ENCODE data around the gene ENTPD8.

DNA sequence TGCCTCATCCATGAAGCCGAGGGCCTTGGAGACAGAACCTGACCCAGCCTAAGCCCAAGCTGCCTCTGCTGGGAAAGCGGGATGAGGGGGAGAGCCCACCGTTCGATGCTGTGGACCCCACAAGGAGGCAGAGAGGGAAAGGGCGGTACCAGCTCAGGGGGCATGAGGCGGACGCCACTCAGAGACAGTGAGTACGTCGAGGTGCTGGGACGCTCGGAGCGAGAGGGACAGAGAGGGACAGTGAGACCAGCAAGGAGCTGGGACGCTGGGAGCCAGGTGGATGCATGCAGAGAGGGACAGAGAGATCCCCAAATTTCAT lies 51.8 kb downstream of the ENTPD8 start:
- TF ChIP-seq, protein P1, sequence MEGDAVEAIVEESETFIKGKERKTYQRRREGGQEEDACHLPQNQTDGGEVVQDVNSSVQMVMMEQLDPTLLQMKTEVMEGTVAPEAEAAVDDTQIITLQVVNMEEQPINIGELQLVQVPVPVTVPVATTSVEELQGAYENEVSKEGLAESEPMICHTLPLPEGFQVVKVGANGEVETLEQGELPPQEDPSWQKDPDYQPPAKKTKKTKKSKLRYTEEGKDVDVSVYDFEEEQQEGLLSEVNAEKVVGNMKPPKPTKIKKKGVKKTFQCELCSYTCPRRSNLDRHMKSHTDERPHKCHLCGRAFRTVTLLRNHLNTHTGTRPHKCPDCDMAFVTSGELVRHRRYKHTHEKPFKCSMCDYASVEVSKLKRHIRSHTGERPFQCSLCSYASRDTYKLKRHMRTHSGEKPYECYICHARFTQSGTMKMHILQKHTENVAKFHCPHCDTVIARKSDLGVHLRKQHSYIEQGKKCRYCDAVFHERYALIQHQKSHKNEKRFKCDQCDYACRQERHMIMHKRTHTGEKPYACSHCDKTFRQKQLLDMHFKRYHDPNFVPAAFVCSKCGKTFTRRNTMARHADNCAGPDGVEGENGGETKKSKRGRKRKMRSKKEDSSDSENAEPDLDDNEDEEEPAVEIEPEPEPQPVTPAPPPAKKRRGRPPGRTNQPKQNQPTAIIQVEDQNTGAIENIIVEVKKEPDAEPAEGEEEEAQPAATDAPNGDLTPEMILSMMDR (conservative IDR thresholded peaks at IDR 0.05) = no peak
- no peak for TF ChIP-seq EZH2 (IDR thresholded peaks at IDR 0.05; ENCODE audit: low read depth)

Measured in PC-9 (cell line).